ENCODE data around the gene RPL18.
"Not testable (repeated sequence)": the region's sequence is repeated elsewhere in the genome, so short reads cannot be mapped to it uniquely, and the experiment has no call there.

The RPL18 gene

DNA sequence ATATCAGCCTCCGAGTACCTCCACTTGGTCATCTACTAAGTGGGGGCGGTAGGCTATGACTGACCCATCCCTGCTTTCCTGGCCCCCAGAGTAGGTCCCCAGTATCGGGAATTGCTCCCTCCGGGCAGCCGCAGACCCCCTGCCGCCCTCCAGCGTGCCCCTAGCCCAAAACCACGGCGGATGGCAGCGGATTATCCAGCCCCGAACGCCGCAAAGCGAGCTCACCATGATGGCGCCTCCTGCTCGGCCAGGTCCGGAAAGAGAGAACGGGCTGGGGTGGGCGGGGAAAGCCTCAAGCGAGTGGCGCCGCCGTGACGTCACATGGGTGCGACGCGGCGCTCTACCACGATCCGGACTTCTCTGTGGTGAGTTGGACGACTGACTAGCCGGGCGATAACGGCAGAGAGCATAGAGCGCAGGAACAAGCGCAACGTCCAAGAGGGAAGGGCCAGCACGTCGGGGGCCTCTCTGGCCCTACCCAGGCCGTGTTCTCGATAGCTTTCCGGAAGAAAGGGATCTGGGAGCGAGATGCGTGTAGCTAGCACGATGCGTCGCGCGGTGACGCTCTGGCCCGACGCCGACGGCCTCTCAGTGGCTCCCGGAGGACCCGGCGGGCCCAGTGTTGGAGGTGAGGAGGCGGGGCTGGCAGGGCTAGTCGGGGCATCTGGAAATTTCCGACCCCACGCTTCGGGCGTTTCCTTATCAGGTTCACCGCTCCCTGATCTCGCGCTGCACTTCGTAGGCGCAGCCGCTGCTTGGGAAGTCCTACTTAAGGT lies at the start of gene RPL18, which contains the start of gene SPHK2:
RPL18 (minus strand) TSS at position 263 of the 776 bp plus-strand sequence; CDS start at position 228, 35 bp downstream.
SPHK2 (plus strand) TSS at position 591 of the 776 bp plus-strand sequence. CDS start 1,009 bp downstream, outside the sequence.
- peak; percentile 99 for DNase-seq

DNA sequence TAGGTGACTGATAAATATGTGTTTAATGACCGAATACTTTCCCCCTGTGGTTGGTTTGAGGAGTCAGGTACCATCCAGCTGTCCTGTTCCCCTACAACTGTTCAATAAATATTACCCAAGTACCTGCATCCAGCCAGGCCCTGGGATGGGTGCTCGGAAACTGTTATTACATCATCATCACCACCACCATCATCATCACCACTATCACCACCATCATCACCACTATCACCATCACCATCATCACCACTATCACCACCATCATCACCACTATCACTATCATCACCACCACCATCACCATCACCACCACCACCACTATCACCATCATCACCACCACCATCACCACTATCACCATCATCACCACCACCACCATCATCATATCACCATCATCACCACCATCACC lies 49.8 kb upstream of the RPL18 start:
- no peak for DNase-seq

DNA sequence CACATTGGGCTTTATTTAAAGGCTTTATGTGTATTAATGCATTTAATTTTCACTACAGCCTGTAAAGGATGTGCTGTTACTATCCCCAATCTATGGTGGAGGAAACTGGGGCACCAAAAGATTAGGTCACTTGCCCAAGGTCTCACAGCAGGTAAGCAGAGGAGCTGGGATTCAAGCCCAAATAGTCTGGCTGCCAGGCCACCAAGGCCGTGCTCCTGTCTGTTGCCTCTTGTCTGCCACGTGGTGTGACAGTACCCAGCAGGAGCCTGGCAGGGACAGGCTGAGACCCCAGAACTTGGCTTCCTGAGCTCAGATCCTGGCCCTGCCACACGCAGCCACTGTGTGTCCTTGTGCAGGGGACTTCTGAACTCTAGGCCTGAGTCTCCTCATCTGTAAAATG lies 49.4 kb upstream of the RPL18 start:
- no peak for DNase-seq

DNA sequence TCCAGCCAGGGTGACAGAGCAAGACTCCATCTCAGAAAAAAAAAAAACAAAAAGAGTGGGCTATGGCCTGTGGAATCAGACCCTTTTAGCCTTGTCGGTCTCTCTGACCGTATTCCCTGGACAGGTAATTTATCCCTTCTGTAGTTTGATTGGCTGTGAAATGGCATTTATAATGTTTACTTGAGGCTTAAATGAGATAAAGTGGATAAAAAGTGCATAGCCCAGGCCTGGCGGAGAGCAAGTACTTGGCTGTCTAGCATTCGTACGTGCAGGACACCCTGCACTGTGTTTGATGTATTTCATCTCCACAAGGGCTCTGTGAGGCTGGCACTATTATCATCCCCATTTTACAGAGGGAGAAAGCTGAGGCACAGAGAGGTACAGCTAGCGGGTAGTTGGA lies 46.8 kb upstream of the RPL18 start:
- DNase-seq = no peak

DNA sequence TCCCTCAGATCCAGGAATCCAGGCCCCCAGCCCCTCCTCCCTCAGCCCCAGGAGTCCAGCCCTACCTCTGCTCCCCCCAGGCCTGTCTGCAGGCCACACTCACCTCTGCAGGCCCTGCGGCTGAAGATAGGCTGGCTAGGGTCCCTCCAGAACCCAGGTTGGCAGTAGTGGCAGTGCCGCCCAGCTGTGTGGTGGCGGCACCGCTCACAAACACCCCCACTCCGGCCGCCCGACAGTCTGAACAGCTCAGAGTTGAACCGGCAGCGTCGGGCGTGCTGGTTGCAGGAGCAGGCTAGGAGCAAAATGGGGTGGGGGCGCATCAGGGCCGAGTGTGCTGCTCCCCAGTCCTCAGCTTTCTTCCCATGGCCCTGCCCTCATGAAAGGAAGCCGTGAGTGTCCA lies 45.5 kb upstream of the RPL18 start:
- DNase-seq = no peak

DNA sequence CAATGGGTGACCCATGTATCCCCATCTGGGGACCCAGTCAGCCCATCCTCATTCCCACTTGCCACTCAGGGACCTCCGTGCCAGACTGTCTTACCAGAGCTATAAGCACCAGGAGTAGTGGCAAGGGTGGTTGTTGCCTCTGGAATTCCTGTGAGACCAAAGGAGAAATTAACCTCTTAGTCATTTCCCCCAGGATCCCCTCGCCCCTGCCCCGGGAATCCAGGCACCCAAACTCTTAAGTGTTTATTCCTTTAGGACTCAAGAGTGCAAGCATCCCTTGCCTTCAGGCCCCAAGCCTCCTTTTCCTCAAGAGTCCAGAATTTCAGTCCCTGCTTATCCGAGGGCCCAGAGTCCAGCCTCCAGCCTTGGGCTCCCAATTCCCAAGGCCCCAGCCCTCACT lies 44.7 kb upstream of the RPL18 start:
- no peak for DNase-seq

DNA sequence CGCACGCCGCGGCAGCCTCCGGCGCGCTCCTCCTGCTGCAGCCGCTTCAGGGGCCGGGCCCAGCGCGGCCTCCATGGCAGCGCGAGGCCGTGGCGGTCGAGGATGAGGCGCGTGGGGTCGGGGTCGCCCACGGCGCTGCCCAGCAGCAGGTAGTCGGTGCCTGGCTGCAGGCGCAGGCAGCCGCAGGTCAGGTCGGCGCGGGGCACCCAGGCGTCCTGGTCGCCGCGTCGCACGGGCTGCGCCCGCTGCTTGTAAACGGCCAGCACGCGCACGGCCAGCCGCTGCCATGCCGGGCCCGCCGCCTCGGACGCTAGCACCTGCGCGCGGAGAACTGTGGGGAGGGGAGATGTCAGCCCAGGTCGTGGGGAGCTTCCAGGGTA lies 42.7 kb upstream of the RPL18 start:
- no peak for DNase-seq

DNA sequence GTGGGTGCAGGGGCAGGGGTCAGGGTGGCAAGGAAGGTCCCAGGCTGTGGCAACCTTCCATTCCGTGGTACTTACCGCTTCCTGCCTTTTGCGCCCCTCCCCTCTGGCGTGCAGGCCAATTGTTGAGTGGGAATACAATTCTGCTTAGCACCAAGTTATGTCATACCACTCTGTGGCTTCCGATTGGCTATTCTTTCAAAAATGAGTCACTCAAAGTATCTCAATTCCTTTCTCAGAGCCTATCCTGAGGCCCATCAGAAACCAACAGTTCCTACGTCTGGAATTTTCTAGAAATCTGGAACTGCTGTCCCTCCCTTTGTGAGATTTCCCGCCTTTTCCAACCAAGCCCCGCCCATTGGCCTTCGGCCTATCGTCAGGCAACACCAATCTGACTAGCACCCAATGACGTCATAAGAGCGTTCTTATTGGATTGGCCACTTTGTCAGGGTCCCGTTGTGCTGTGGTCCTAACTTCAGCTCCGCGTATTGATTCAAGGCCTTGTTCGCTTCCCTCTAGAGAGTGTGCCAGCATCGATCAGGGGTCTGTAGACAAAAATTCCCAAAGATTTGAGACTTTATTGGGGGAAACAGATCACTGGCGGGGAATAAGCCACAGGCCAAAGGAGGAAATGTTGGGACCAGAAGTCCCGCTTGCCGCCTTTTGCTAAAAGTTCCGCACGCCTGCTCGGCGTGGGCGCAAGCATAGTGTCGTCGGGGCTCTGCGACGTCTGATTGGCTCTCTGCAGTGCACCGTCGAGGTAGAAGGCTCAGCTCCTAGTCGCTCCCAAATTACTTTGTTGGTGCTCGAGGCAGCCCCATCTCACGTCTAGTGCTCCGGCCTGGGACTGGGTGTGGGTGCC lies 42.1 kb upstream of the RPL18 start:
- DNase-seq = peak; percentile 87

DNA sequence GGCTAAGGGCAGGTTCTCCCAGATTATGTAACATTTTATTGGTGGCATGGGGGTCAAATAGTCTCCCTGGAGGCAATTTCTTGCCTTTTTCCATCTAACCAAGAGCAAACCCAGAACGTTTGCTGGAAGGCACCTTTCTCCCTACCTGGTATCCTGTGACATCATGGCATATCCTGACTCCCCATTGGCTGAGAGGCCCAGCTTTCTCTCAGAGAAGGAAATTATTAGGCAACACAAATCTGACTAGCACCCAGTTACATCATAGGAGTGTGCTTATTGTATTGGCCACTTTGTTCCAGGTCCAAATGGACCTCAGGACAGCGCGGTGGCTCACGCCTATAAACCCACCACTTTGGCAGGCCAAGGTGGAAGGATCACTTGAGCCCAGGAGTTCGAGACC lies 40.8 kb upstream of the RPL18 start:
- DNase-seq = peak; percentile 41

DNA sequence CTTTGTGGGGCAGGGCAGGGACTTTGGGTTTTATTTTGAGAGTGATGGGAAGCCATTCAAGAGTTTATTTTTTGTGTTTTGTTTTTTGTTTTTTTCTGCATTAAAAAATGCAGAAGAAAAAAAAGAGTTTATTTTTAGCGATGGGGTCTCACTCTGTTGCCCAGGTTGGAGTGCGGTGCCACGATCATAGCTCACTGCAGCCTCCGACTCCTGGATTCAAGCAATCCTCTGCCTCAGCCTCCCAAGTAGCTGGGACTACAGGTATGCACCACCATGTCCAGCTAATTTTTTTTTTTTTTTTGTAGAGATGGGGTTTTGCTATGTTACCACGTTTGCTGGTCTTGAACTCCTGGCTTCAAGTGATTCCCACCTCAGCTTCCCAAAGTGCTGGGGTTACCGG lies 39.5 kb upstream of the RPL18 start:
- DNase-seq = no peak

DNA sequence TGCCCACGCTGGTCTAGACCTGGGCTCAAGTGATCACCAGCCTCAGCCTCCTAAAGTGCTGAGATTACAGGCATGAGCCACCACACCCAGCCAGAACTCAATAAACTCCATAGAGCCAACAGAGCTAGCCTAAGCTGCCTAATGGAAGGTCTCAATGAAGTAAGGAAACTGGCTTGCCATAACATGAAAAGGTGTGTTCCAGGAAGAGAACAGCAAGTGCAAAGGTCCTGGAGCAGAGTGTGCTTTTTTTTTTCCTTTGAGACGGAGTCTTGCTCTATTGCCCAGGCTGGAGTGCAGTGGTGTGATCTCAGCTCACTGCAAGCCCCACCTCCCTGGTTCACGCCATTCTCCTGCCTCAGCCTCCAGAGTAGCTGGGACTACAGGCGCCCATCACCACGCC lies 38.9 kb upstream of the RPL18 start:
- not testable (repeated sequence) for DNase-seq

DNA sequence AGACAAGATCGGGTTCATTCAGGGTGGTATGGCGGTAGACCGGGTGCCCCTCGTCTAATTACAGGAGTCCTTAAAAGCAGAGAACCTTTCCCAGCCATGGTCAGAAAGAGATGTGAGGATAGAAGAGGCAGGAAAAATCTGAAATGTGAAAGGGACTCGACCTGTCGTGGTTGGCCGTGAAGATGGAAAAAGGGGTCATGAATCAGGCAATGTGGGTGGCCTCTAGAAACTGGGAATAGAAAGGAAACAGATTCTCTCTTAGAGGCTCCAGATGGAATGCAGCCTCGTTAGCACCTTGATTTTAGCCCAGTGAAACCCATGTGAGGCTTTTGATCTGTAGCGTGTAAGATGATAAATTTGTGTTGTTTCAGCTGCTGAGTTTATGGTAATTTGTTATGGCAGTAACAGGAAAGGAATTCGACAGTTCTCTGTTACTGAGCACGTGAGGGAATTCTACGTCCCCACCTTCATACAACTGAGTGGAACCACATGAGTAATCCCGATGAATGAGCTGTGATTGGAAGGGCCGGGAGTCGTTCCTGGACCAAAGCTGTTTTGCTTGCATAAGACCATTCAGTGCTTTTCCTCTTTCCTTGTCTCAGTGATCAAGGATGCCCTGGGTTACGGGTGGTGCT lies 38.0 kb upstream of the RPL18 start:
- DNase-seq = no peak

DNA sequence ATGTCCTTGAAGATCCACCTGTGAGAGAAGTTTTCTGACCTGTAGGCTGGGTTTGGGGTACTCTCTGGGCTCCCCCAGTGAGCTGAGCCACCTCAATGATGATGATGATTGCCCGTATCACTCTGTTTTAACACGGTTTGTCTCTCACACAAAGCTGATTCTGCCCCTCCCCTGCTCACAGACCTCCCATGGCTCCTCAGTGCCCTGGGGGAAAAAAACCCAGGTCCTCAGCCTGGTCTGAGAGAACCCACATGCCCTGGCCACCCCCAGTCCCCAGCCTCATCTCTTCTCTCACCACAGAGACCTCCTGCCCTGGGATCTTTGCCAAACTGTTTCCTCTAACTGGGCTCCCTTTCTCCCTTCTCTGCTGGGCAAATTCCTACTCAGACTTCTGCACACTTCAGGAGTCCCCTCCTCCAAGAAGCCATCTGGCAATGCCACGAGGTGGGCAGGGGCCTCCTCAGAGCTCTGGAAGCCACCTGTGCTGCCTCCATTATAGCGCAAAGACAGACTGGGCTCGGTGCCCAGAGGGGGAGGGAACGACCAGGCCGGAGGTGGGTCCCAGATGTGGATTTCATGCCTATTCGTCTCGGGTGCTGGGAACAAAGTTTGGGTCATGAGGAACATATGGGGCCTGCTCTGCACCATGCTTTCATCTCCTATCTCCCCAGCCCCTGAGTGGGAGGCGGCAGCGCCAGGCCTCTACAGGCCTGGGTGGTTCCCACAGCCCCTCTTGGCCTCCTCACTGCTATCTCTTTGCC lies 35.5 kb upstream of the RPL18 start:
- no peak for DNase-seq

DNA sequence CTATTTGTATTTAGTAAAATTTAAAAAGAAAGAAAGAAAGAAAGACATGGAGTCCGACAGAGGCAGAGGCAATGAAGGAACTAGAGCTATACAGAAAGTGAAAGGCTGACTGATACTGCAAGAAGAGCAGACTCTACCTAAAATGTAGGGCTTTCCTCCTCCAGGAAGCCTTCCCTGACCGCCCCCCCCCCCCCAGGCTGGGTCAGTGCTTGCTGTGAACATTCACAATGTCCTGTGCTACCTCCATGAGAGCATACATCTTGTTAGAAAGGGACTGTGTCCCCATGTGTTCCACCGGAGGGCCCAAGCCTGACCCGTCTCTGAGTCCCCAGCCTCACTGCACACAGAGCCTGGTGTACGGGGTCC lies 32.7 kb upstream of the RPL18 start:
- no peak for DNase-seq

DNA sequence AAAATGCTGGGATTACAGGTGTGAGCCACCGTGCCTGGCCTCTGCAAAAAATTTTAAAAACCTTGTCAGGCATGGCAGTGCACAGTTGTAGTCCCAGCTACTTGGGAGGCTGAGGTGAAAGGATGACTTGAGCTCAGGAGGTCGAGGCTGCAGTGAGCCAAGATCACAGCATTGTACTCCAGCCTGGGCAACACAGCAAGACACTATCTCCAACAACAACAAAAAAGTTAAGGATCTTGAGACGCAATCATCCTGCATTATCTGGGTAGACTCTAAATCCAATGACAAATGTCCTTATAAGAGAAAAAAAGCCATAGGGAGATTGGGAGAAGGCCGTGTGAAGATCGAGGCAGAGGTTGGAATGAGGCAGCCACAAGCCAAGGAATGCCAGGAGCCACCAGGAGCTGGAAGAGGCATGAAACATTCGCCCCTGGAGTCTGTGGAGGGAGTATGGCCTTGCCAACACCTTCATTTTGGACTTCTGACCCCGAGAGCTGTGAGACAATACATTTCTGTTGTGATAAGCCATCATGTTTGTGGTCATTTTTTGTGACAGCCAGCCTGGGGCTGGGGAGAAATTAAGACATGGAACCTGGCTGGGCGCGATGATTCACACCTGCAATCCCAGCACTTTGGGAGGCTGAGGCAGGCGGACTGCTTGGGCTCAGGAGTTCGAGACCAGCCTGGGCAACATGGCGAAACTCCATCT lies 32.1 kb upstream of the RPL18 start:
- DNase-seq = no peak

DNA sequence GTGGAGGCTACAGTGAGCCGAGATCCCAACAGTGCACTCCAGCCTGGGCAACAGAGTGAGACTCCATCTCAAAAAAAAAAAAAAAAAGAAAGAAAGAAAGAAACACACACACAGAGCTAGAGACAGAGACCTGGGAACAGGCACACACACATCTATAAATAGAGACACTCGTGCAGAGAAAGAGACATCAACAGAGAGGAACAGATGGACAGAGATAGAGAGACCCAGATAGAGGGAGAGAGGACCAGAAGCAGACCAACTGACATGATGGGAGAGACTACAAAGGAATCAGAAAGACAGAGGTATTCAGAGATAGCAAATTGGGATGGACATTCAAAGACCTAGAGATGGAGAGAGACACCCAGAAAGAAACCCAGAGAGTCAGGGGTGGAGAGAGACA lies 29.2 kb upstream of the RPL18 start:
- no peak for DNase-seq

DNA sequence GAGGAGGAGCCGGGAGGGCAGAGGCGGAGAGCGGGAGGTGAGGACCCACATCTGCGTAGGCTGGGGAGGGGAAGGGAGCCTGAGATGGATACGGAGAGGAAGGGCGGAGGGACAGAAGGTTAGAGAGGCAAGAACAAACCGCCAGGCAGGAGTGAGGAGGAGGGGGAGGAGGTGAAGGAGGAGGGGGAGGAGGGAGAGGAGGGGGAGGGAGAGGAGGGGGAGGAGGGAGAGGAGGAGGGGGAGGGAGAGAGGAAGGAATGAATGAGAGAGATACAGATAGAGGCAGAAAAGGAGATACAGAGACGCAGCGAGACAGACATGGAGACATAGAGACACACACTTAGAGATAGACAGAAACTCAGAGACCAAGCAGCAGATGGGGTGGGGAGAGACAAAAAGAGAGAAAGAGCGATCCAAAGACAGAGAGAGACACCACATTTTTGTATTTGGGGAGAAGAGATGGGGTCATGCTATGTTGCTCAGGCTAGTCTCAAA lies 27.8 kb upstream of the RPL18 start:
- DNase-seq = no peak

DNA sequence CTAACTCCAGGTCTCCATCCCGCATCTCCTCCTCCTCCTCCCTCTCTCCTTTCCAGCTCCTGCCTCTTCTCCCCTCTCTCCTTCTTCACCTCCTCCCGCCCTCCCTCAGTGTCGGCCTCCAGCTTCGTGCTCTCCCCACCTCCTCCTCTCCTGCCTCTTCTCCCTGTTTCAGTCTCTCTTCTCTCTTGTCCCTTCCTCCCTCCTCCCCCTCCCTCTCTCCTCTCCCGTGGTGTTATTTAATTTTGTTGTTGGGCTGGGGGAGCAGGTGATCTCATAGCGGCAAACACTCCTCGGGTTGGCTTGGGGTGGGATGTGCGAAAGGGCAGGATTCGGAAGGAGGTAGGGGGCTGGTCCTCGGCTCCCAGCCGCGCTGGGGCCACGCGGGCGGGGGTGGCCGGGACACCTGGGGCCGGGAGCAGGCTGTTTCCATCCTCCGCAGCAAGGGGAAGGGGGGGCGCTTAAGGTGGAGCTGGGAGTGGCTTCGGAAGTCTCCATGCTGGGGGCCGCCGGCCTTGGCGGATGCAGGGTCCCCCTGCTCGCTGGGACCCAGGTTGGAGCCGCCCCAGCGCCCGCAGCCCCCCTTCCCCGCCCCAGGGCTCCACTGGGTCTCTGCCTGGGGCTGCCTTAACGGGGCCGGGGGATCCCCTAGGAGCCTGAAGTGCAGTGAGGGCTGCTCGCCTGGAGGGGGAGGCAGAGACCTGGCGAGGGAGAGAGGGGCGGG lies 27.2 kb upstream of the RPL18 start, which contains the start of gene CA11:
CA11 (minus strand) TSS at position 187 of the 721 bp plus-strand sequence. CDS start 555 bp downstream, outside the sequence.
- peak; percentile 92 for DNase-seq

DNA sequence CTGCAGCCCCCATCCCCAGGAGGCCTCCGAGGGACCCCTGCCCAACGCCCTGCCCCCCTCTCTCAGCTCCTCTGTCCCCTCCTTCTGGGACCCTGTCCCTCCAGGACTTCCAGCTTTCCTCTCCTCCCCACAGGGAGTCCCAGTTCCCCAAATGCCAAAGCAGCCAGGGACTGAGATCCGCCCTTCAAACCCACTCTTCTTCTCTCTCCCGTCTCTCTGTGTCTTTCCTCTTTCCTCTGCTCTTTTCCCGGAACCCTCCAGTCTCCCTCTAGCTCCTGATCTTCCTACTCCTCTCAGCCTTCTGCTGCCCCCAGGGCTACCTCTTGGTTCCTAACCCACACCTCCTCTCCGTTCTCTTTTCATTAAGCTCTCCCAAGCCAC lies 26.6 kb upstream of the RPL18 start:
- no peak for DNase-seq

DNA sequence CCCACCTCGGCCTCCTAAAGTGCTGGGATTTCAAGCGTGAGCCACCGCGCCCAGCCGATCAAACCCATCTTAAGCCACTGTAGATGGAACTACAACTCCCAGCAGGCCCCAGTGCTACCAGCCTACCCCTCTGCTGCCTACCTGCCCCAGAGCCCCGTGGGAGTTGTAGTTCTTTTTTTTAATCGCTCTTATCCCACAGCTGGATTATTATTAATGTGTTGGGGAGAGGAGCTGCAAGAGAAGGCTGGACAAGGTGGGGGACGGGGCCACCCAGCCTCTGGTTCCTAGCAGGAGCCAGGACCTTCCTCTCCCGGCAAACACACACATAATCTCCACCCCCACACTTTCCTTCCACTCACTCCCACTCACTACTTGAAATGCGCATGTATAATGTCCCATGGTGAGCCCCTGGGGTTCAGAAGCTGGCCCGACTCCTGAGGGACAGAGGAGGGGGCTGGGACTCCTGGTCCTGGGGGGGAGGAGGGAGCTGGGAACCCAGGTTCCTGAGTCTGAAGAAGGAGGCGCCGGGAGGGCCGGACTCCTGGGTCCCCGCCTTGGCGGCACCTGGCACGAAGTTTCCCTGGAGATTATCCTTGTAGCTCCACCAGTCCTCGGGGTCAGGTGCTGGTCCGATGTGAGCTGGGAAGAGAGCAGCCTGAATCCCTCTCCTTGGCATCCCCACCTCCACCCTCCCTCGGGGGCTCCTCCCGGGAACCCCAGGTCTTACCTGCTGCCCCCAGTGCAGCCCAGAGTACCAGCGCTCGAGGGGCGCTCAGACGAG lies 26.1 kb upstream of the RPL18 start:
- peak; percentile 80 for DNase-seq
